HG02759 (cell line): ENCODE measurements around the gene PRR30.
A peak's percentile ranks its signal among the peaks of the same experiment; 100 is the strongest.

Source experiments
- ATAC-seq: cut with Tn5 transposase; IDR thresholded peaks from one replicate; pipeline ENCODE4 v1.9.1; 2021; ENCODE audit warnings: mild to moderate bottlenecking, moderate library complexity; ENCODE audit not compliant: unreplicated experiment

The PRR30 gene

GRCh38 chr2:27155069-27155520, 15.9 kb upstream of the PRR30 start:
- ATAC-seq, result no peak

- no peak for ATAC-seq
Measured at GRCh38 chr2:27154488-27154887, 15.3 kb upstream of the PRR30 start.

GRCh38 chr2:27152796-27153464, 13.7 kb upstream of the PRR30 start:
- no peak for ATAC-seq

- no peak for ATAC-seq
Measured at GRCh38 chr2:27152102-27152795, 13.0 kb upstream of the PRR30 start.

- ATAC-seq, result no peak
Measured at GRCh38 chr2:27150639-27151230, 11.5 kb upstream of the PRR30 start.

- ATAC-seq, result no peak
Measured at GRCh38 chr2:27149570-27150405, 10.6 kb upstream of the PRR30 start.

- no peak for ATAC-seq
Measured at GRCh38 chr2:27148801-27149439, 9.7 kb upstream of the PRR30 start, which contains the start of gene TCF23. TSS of gene TCF23 (plus strand) at chr2:27149004. CDS start at chr2:27149134, 130 bp downstream.

- ATAC-seq, result no peak
Measured at GRCh38 chr2:27147935-27148334, 8.7 kb upstream of the PRR30 start.

GRCh38 chr2:27145682-27146081, 6.5 kb upstream of the PRR30 start:
- no peak for ATAC-seq

- no peak for ATAC-seq
Measured at GRCh38 chr2:27143285-27143684, 4.1 kb upstream of the PRR30 start.

GRCh38 chr2:27138111-27138510, 1.1 kb downstream of the PRR30 start:
- ATAC-seq, result no peak

GRCh38 chr2:27137322-27137935, 1.8 kb downstream of the PRR30 start:
- ATAC-seq, result no peak

GRCh38 chr2:27136751-27137150, 2.5 kb downstream of the PRR30 start:
- ATAC-seq, result no peak

GRCh38 chr2:27135478-27135955, 3.7 kb downstream of the PRR30 start:
- no peak for ATAC-seq

GRCh38 chr2:27134781-27135477, 4.3 kb downstream of the PRR30 start:
- no peak for ATAC-seq

- peak; percentile 89 for ATAC-seq
Measured at GRCh38 chr2:27133905-27134780, 5.1 kb downstream of the PRR30 start, which contains the start of gene PREB. TSS of gene PREB (minus strand) at chr2:27134636. CDS start at chr2:27134421, 215 bp downstream.

- no peak for ATAC-seq
Measured at GRCh38 chr2:27133195-27133875, 5.9 kb downstream of the PRR30 start.

GRCh38 chr2:27131429-27131828, 7.8 kb downstream of the PRR30 start:
- no peak for ATAC-seq
